HG02938 (cell line): ENCODE results near the gene TJP2.
"Not testable (repeated sequence)": the region's sequence is repeated elsewhere in the genome, so short reads cannot be mapped to it uniquely, and the experiment has no call there.

Experiments used
- ATAC-seq: cut with Tn5 transposase; IDR thresholded peaks from one replicate; pipeline ENCODE4 v1.9.1; 2021; ENCODE audit warnings: mild to moderate bottlenecking, moderate library complexity; ENCODE audit not compliant: unreplicated experiment

The TJP2 gene

DNA sequence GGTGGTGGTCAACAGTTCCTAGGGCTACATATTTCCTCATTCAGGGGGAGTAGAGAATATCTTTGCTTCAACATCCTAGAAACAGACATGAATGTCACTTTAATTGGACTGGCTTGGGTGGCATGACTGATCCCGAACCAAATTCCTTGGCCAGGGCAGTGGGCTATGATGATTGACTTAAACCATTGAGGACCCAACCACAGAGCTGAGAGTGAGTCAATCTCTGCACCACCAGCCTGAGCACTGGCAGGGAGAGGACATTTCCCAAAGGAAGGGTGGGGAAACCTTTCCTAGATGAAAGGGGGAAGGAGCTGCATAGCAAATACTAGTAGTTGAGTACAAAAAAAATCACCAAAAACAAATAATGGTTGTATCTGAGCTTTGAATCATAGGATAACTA lies 98.1 kb downstream of the TJP2 start:
- no peak for ATAC-seq

DNA sequence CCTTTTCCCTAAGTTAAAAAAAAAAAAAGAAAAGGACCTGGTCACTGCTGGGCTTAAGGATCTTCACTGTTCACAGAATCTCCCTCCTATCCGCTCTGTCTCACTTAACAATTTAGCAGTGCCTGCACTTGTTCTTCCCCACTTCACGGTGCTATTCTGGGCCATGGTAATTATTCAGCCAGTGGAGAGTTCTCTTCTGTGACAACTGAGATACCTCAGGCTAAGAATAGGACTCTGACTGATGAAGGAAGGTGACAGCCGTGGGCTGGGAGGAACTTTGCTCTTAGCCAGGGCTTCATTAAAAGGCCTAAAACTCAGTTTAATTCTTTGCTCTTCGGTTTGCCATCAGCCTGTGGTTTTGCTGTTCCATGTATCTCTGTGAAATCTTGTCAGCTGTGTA lies 99.1 kb downstream of the TJP2 start:
- no peak for ATAC-seq

DNA sequence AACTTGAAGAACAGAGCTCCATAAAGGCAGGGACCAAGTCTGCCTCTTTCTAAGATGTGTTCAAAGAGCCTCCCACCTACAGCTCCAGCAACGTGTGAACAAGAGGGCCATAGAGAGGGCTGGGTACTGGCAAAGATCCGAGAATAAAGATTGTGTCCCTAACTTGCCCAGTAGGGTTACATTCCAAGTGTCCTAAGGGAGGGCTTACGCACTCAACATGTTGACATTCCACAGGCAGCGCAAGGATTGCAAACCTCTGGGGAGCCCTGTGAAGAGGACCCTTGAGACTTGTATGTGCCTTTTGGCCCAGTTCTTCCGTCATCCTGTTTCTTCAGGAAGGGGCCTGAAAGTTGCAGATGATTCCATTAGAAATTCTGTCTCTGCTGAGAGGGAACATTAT lies 102.7 kb downstream of the TJP2 start:
- no peak for ATAC-seq

DNA sequence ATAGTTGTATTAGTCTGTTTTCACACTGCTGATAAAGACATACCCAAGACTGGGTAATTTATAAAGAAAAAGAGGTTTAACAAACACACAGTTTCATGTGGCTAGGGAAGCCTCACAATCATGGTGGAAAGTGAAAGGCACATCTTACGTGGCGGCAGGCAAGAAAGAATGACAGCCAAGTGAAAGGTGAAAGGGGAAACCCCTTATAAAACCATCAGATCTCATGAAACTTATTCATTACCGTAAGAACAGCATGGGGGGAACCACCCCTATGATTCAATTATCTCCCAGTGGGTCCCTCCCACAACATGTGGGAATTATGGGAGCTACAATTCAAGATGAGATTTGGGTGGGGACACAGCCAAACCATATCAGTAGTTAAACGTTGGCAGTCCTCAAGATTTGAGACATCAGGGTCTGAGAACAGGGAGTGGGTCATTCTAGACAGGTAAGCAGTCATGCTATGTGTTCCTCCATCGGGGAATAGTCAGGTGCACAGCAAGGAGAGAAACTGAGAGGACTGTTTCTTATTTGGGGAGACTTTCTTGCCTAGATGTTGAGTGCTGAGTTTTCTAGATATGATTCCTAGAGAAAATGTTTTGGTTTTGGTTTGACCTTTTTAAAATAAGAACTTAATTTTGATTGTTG lies 105.1 kb downstream of the TJP2 start:
- ATAC-seq: peak; percentile 91

DNA sequence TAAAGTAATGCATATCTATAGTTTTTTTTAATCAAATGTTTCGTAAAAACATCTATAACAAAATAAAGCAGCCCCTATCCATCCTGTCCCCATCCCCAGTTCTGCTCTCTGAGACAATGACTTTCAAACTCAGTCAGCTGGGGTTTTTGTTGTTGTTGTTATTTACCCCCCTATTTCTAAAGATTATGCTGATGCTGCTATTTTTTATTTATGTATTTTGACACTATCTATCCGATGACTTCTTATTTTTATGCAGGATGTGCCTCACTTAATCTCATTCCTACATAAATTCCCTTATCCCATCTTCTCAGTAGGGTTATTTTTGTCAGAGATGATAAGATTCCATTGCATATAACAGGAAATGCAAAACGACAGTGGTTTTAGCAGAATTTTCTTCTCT lies 105.7 kb downstream of the TJP2 start:
- no peak for ATAC-seq

DNA sequence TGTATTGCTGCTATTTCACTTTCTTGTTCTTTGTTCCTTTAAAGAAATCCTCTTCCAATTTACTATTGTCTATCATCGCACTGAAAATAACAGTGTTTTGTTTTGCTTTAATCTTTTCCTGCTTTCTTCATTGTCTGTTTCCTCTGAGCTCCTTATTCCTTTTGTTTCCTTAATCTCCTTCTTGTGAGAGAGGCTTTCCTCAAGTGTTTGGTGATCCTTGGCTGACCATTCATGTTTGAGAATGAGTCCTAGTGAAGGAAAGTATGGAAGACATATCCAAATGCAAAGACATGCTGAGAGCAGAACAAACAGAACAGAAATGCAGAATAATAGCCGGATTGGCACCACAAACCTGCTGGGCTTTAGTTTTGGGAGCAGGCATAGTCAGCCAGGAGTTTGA lies 108.9 kb downstream of the TJP2 start:
- ATAC-seq: no peak

DNA sequence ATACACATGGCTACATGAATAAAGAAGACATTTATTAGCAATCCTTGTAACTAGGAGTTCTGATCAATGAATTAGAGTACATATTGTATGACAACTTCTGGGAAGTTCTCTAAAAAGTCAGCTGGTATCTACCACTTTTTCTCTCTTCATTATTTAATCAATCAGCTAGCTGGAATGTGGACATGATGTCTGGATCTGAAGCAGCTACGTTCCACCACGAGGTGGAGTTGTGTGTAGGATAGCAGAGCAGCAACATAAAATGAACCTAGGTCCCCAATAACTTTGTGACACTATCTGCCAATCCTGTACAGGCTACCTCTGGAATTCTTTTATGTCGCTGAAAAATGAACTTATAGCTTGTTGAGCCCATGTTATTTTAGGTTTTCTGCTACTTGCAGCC lies 118.0 kb downstream of the TJP2 start:
- no peak for ATAC-seq

DNA sequence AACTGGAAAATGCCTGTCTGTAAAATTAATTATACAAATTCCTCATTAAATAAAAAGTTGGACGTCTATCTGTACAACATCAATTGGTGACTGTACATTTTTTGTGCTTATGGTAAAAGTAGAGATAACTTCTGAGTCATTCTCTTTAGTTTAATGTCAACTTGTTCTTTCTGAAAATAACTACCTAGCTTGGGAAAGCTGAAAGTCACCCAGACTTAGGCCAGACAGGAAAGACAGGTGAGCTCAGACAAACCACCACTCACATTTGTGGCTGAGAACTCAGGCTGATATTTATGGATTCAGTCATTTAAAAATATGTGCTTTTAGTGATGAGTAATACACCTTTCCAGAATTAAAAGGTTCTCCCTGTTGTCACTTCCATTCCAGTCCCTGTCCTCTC lies 119.1 kb downstream of the TJP2 start:
- ATAC-seq: no peak

DNA sequence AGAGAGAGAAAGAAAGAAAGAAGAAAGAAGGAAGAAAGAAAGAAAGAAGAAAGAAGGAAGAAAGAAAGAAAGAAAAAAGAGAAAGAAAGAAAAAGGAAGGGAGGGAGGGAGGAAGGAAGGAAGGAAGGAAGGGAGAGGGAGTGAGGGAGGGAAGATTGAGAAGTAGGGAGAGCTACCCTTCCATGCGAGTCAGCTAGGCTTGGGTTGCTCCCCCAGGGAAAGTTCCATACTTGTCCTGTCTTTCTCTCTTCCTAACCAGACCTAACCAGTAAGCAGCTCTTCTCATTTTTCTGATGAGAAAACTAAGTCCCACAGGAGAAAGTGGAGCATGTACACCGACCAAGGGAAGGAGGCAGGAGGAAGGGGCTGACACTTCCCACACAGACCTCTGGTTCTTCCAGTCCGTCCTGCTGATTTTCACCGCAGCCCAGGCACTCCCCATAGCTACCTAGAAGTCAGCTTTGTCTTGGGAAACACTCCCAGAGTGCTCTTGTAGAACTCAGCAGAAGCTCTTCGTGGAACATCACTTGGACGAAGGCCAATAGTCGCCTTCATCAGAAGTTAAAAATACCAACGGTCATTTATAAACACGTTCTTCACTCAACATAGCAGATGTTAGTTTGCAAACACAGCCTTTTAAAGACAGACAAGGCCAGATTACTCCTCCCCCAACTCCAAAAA lies 121.9 kb downstream of the TJP2 start:
- no peak for ATAC-seq

DNA sequence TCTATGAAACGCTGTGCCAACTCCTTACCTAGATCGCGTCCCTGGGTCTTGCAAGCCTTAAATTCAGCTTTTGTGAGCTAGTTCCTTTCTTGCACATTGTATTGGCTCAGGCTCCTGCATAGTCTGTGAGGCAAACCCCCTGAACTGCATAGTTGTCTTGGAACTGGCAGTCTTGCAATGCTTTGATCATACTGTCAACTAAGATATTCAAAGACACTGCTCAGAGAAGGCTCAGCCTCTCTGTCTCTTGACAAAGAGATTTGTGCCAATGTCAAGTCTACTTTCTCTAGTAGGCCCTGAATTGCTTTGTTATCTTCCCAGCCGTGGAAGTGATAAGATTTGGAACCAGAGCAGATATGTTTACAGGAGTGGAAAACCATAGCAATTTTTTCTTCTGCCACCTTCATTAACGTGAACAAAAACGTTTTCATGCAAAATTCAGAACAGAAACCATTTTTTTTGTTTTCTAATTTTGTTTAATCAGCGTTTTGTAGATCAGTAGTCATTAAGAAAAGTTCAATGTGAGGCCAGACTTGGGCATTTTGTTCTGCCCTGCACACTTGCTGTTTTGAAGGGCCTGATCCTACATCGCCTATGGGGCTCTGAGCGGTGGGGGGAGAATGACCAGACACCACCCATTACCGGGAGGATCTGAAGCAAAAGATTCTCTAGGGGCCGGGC lies 123.4 kb downstream of the TJP2 start:
- ATAC-seq: no peak

DNA sequence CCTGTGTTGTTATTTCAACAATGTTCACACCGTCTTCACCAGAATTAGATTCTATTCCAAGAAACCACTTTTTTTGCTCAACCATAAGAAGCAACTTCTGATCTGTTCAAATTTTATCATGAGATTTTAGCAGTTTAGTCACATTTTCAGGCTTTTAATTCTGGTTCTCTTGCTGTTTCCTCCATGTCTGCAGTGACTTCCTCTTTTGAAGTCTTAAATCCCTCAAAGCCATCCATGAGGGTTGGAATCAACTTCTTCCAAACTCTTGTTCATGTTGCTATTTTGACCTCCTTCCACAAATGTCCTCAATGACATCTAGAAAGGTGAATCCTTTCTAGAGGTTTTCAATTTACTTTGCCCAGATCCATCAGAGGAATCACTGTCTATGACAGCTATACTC lies 125.2 kb downstream of the TJP2 start:
- no peak for ATAC-seq

DNA sequence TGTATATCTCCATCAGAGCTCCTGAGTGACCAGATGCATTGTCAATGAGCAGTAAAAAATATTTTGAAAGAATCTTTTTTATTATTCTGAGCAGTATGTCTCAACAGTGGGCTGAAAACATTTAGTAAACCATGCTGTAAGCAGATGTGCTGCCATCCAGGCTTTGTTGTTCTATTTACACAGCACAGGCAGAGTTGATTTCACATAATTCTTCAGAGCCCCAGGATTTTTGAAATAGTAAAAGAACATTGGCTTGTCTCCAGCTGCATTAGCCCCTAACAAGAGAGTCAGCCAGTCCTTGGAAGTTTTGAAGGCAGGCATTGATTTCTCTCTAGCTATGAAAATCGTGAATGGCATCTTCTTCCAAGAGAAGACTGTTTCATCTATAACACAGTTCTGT lies 125.7 kb downstream of the TJP2 start:
- ATAC-seq: no peak

DNA sequence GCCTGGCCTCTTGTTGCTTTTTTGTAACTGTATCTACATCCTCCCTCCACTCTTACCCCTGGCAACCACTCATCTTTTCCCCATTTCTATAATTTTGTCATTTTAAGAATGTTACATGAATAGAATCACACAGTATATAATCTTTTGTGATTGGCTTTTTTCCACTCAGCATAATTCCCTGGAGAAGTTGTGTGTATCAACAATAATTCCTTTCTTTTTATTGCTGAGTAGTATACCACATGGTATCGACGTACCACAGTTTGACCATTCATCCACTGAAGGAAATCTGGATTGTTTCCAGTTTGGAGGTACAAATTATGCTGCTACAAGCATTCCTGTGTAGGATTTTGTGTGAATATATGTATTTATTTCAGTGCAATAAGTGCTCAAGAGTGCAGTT lies 129.3 kb downstream of the TJP2 start:
- ATAC-seq: no peak

DNA sequence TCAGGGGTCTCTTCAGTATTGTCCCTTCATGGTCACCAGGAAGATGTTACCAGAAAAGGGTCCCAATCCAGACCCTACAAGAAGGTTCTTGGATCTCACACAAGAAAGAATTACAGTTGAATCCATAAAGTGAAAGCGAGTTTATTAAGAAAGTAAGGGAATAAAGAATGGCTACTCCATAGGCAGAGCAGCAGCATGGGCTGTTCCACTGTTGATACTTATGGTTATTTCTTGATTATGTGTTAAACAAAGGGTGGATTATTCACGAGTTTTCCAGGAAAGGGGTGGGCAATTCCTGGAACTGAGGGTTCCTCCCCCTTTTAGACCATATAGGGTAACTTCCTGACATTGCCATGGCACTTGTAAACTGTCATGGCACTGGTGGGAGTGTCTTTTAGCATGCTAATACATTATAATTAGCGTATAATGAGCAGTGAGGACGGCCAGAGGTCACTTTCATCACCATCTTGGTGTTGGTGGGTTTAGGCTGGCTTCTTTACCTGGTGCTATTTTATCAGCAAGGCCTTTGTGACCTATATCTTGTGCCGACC lies 132.9 kb downstream of the TJP2 start:
- not testable (repeated sequence) for ATAC-seq

DNA sequence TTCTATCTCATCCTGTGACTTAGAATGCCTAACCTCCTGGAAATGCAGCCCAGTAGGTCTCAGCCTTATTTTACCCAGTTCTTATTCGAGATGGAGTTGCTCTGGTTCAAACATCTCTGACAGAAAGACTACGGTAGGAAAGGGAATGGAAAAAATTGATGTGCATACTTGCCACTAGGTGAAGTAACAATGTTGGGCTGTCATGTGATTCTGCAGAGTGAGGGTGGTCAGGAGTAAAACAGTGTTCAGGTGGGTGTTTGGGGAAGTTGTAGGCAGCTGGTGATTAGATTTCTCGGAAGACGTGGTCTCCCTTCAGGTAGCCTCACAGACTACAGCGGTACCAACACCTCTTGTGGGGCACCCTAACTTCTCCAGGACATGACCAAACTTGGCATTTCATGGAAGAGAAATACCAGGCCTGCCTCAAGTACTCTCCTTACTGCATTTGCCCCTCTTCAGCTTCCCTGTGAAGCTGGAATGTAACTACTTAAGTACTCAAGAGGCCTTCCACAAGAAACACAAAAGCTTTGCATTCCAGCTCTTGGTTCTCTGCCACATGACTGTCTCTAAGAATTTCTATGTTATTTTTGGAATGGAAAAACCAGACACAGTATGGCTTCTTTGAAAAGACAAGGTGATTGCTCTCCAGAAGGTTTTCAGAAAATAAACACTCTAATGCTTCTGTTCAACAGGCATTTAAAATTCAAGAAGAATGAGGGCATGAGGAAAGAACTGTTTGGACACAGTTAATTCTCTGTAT lies 133.5 kb downstream of the TJP2 start:
- no peak for ATAC-seq

DNA sequence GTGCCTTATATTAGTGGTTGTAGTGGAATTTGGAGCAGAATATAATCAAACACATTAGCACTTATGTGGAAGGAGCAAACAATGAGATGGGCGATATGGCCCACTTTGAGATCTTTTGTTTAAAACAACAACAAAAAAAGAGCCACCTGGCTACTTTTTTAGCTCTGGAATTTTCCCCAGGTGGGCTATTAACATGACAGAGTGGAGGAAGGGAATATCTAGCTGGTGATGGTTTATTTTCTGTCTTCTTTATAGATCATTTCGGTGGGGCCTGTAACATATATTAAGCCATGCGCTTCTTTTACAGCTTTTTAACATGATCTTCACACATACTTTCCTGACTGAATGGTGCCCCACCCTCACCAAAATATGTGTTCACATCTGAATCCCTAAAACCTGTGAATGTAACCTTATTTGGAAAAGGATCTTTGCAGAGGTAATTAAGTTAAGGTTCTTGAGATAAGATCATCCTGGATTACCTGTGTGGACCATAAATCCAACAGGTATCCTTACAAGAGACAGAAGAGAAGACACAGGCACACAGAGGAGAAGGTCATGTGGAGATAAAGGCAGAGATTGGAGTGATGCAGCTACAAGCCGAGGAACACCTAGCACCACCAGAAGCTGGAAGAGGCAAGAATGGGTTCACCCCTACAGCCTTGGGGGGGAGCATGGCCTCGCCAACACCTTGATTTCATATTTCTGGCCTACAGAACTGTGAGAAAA lies 134.3 kb downstream of the TJP2 start:
- ATAC-seq: no peak

DNA sequence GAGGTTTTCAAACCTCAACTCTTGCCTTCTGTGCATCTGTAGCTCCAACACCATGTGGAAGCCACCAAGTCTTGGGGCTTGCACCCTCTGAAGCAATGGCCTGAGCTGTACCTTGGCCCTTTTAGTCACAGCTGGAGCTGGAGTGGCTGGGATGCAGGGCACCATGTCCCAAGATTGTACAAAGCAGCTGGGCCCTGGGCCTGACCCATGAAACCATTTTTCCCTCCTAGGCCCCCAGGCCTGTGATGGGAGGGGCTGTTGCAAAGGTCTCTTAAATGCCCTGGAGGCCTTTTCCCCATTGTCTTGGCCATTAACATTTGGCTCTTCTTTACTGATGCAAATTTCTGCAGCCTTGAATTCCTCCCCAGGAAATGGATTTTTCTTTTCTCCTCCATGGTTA lies 139.1 kb downstream of the TJP2 start:
- ATAC-seq: no peak

DNA sequence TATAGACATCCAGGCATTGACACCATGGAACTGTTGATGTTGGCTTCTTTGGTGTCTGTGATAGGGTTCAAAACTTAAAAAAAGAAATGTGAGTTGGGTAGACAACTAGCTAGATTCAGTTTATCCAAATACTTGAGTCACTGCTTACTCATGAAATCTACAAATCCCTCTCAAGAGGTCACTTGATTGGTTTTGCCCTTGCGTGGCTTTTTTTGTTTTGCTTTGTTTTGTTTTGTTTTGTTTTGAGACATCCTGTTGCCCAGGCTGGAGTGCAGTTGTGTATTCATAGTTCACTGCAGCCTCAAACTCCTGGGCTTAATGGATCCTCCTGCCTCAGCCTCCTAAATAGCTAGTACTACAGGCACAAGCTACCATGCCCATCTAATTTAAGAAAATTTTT lies 140.5 kb downstream of the TJP2 start:
- ATAC-seq: no peak

DNA sequence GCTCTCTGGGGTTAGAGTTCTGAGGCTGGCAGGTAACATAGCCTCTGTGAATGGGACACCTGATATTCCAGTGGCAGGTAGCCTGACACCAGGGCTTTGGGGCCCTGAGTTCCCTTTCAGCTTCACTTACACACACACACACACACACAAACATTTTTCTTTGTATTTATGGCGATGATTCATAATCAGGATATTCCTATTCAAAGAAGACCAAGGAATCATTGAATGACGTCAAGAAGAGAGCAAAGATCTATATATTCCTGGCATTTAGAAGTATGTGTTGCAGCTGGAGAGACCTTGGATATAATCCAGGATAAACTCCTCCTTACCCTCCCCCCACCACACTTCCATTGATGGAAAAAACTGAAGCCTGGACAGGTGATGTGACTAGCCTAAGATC lies 143.0 kb downstream of the TJP2 start:
- no peak for ATAC-seq

DNA sequence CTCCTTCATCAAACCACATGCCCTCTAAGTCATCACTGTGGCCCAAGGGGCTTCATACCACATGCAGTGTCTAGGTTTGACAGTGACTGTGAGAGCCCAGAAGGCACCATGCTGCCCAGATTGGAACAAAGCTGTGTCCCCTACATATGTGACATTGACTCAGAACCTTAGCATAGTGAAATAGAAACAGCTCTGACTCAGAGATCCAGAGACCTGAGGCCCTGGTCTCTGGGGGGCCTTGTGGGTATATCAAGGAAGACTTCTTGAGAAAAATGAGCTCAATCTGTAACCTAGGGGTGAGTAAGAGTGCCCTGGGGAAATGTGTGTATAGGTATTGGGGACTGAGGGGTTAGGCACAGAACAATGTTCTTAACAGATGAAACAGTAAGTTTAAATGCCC lies 143.8 kb downstream of the TJP2 start:
- peak; percentile 93 for ATAC-seq
